Left cardiac atrium (tissue), 4 donors: Measurements from ENCODE around the gene CPSF4. TPM values are rescaled to one million over a fixed set of nuclear protein-coding genes. Genes with fewer than 3 reads are reported as not detected.
A peak's percentile ranks its signal among the peaks of the same experiment; 100 is the strongest.

Source experiments
- ATAC-seq, 2 donors: fragments of 200-7000 bp; cut with Tn5 transposase; one replicate each; pipeline ENCODE4 v1.9.1; 2020; ENCODE audit warnings: mild to moderate bottlenecking in 2 of 2, moderate library complexity in 2 of 2
- DNase-seq: peaks from one replicate; pipeline ENCODE4 v3.0.0-alpha.2; 2020
- intact Hi-C, 2 donors: fragments of 100-400 bp; cut with DNase I; formaldehyde crosslinking; loops; one replicate each; pipeline versions ENCODE4 v1.14.1 to v1.15.1; 2022 to 2023
- total RNA-seq, 2 donors: library from RNA; stranded (reverse); fragmentation: NEBNext Ultra II Directional; extraction: Animal tissue kit (Norgen Biotek cat#: 25700); gene quantifications; one replicate each; pipeline ENCODE4 v1.2.1, GENCODE V29; 2021
- donor health status: DM: no; HTN: yes; CAD: no.
- donor health status: DM: no; HTN: yes; CAD: no; lungs with severe emphysema.
- donor health status: DM: yes; HTN: yes; CAD: no.
- donor health status: Dilated cardiomyopathy.

Gene CPSF4
- total RNA-seq, 2 donors from 2014 or later, result 18.2 to 18.8 TPM

DNA sequence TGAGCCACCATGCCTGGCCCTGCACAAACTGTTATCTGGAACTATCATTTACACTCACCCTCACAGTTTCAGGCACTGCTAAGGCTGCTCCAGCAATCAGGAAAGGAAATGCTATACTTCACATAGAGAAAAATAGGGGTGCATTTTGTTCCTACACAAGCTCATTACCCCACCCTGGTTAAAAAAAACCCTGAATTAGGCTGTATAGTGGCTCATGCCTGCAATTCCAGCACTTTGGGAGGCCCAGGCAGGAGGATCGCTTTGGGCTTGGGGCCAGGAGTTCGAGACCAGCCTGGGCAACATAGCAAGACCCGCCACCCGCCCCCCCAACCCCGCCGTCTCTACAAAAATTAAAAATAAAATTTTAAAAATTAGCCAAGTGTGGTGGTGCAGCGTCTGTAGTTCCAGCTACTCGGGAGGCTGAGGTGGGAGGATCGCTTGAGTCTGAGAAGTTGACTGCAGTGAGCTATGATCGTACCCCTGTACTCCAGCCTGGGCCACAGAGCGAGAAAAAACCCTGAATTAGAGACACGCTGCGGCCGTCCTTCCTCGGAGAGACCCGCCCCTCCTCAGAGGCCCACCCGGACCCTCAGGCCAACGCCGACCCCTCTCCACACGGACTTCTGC lies 684 bp upstream of the CPSF4 start:
- no peak for DNase-seq
- intact Hi-C loops, result no loop called here

DNA sequence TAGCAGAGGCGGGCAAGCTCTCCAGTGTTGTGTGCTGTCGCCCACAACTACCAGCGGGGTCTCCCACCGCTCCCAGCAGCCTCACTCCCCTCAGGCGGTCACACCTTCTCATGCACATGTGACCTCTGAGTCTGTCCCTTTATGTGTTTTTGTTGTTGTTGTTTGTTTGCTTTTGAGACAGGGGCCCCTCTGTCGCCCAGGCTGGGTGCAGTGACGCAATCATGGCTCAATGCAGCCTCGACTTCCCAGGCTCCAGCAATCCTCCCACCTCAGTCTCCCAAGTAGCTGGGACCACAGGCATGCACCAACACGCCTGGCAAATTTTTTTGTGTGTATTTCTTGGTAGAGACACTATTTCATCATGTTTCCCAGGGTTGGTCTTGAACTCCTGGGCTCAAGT lies 1.5 kb downstream of the CPSF4 start:
- no peak for DNase-seq
- intact Hi-C loops, result no loop called here

More for the DNA sequence above, 684 bp upstream of the CPSF4 start:
- ATAC-seq, result peak; percentile 10 to 19

DNA sequence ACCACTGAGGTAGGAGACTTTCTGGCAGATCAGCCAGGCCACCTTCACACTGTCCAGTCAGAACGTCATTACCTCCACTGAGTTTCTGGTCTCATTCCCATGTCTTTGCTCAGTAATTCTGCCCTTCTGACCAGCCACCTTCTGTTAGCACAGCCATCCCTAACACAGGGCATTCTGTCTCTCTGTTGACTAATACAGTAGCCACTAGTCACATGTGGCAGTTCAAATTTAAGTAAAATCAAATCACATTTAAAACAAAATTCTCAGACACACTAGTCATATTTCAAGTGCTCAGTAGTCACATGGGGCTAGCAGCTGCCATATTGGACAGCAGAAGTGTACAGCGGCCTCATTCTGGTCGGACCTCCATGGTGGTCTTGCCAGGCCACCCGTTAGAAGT lies 7.4 kb downstream of the CPSF4 start:
- DNase-seq, result no peak
- no peak for ATAC-seq
- intact Hi-C loops, result no loop called here

More for the DNA sequence above, 1.5 kb downstream of the CPSF4 start:
- no peak for ATAC-seq

DNA sequence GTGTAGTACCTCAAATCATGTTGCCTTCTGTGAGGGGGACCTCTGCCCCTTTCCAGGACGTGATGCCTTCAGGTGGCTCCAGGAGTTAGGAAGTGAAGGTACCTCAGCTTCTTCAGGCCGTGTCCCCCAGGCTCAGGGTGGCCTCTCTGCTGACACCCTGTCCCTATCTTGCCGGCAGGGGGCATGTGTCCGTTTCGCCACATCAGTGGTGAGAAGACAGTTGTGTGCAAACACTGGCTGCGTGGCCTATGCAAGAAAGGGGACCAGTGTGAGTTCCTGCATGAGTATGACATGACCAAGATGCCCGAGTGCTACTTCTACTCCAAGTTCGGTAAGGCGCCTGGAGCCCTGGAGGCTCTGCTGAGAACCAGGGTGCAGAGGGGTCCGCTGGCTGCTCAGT lies 9.2 kb downstream of the CPSF4 start:
- ATAC-seq (no peak), DNase-seq (no peak)
- intact Hi-C loops, result no loop called here

DNA sequence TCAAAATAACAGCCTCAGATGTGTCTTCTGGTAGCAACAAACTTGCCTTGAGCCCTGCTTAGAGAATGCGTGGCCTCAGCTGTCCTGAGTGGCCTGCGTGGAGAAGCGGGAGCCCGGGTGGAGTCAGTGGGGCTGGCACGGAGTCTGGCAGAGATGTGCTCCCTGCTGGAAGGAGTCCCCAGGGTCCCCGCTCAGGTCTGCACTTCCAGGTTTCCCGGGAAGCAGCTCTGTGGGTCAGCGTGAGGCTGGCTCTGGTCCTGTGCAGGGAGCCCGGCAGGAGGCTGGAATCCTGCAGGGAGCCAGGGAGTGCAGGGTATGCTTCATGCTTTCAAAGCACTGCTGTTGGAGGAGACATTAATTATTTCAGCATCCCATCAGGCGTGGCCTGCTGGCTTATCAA lies 10.1 kb downstream of the CPSF4 start:
- intact Hi-C loops, result no loop called here
- ATAC-seq, result no peak
- DNase-seq, result no peak

DNA sequence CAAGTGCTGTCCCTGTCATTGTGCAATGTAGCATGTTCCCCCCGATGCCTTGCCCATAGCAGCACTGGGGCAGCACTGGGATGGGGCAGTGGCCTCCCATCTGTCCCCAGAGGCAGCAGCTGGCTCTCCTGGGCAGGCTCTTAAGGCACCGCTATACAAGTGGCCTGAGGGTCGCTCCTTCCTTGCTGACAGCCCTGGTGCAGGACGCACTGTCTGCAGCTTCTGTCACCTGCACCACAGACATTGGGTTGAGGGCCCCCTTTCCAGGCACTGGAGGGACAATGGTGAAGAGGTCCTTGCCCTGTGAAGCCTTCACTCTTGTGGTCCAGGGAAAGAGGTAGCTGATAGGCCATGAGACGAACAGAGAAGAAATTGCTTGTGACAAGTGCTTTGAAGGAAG lies 10.6 kb downstream of the CPSF4 start:
- intact Hi-C loops, result no loop called here
- DNase-seq (no peak), ATAC-seq (no peak)

DNA sequence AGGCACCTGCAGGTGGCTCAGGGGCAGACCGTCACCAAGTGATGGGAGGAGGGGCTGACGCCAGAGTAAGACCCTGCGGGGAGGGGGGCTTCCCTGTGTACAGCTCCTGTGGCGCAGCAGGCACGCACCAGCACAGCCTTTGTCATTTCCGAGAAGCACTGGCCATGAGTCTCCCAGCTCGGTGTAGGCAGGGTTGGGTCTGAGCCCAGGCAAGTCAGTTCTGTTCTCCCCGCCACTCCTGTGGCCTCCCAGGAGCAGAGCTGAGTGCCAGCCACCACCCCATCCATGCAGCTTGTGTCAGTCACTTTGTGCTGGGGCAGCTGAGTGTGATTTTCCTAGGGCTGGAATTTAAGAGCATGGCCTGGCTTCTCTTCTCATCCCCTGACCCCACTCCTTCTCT lies 13.2 kb downstream of the CPSF4 start:
- intact Hi-C loops, result no loop called here
- DNase-seq (no peak), ATAC-seq (peak in 1 of 2 donors; percentile 41)

DNA sequence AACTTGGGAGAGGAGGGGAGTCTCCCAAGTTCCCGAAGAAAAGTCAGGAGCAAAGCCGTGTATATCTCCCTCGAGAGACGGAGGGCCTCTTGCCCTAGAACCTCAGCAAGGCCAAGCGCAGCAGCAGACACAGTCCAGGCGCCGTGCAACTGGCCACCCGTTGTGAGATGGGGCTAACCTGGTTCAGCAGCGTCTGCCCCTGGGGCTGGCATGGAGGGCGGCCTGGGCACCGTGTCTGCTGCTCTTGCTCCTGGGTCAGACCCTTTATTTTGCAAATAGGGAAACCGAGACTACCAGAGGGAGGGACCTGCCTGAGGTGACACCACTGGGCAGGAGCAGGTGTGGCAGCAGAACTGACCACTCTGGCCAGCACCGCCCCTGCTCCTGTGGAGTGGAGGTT lies 13.8 kb downstream of the CPSF4 start:
- intact Hi-C loops, result no loop called here
- ATAC-seq (peak in 1 of 2 donors; percentile 13), DNase-seq (no peak)

DNA sequence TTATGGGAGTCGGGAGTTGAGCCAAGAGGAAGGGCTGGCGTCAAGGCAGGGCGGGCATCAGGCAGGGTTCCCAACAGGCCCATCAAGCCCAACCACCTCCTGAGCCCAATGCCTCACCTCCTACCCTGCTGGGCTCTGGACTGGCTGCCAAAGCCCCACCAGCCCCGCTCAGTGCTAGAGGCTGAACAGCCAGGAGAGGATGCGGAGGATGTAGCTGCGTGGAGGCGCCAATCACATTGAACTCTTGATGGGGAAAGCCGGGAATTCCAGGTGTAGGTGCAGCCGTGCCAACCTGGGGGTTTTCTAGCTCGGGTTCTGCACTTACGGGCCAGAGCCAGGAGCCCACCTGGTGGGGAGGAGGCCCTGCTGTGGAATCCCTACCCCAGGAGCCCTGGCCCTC lies 14.4 kb downstream of the CPSF4 start:
- intact Hi-C loops, result no loop called here
- DNase-seq (no peak), ATAC-seq (peak; percentile 10 to 34)

DNA sequence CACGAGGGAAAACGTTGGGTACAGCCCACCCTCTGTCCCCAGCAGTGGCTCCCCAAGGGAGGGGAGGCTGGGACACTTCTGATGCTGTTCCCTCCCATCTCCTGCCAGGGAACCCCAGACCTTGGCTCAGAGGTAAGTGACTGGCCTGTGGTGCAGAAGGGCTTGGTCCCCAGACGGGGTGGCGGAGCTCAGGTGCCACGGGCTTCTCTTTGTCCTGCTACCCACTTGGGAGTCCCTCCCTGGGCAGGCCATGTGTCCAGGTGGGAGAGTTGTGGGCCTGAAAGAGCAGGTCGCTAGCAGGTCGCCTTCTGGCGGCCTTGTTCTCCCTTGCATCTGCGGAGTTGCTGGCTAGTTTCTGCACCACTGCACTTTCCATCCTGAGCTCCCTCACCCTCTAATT lies 17.1 kb downstream of the CPSF4 start:
- no peak for DNase-seq
- no peak for ATAC-seq
- intact Hi-C loops, result no loop called here

DNA sequence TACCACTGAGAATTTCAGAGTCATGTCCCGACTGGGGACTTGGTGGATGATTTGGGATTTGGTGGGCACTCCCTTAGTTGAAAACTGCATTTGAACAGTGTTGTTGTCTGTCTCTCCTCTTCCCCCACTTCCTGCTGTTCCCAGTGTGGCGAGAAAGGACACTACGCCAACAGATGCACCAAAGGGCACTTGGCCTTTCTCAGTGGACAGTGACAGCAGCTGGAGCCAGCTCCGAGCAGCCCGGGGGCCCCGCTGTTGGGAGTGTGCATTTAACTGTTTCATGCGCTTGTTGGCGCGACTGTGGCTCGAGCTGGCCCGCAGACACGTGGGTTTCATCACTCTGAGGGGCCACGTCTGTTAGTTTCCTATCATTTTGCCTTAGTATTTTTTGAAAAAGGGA lies 17.5 kb downstream of the CPSF4 start:
- no peak for ATAC-seq

DNA sequence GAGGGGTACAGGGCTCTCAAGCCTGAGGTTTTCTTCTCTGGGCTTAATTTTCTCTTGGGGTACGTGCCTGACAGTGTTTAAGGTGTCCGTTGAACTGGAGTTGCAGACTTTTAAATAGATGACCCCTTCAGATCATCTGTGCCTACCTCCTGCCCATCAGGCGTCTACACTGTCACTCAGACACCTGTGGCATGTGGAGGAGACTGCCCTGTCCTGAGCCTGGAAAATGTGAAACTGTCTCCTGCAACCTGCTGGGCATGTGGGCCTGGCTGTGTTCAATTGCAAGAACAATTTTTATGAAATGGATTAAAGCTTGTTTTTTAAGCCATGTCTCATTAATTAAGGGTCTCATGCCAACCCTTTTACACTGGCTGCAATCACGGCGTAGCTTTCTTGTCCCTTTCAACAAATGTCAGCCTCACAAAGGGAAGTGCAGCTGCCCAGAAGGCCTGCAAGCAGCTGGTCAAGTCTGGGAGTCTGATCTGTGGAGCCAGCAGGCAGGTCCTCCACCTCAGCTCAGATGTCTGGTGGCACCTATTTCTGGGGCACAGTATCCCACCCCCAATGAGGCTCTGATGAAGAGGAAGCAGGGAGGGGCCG lies 18.4 kb downstream of the CPSF4 start:
- intact Hi-C loops, result no loop called here
- no peak for DNase-seq
- ATAC-seq, result no peak

More for the DNA sequence above, 17.5 kb downstream of the CPSF4 start:
- intact Hi-C loops, result no loop called here
- no peak for DNase-seq

DNA sequence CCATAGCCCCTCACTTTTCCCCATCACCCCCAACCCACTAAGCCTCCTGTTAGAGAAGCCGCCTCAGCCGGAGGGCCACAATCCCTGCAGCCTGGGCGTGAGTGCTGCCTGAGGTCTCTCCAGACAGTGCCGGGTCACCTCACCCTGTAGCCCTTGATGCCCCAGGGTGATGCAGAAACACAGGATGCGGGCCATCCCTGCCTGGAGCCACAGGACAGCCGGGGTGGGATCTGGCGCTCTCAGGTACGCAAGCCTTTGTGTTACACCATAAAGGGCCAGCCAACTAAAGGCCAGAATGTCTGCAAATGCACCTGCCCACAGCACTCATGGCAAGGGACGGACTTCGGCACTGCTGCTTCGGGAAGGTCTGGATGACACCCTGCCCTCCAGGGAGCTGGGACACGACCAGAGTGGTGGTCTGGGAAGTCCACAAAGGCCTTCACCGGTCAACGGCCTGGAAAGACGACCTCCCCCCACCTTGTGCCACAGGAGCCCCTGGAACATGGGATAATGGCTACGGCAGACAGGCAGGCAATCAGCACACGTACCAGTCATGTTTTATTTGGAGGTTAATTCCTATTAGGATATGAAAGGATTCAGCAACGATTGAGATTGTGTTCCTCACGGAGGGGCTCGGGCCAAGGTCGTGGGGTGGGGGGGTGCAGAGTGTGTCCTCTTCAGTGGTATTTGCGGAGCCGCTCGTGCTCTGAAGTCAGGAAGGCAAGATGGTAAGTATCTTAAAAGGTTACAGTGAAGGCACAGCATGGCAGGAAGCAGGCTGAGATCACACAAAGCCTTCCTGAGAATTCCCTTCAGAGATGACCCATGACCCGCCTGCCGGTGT lies 19.1 kb downstream of the CPSF4 start:
- ATAC-seq (no peak), DNase-seq (no peak)
- intact Hi-C loops, result no loop called here

DNA sequence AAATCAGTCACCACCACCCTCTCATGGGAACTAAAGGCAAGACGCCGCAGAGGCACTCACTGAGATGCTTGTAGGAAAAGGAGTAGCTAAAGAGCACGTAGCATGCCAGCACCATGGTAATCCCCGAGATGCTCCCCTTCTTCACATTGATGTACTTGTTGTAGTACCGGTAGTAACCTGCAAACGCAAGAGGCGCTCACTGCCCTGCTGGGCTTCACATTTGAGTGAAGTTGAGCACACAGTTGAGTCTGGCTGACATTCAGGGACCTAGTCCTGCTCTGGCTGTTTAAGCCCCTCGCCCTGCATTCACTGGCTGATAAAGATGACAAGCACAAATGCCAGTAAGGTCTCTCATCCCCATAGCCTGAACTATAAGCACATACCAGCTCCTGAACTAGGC lies 20.3 kb downstream of the CPSF4 start:
- intact Hi-C loops, result no loop called here

DNA sequence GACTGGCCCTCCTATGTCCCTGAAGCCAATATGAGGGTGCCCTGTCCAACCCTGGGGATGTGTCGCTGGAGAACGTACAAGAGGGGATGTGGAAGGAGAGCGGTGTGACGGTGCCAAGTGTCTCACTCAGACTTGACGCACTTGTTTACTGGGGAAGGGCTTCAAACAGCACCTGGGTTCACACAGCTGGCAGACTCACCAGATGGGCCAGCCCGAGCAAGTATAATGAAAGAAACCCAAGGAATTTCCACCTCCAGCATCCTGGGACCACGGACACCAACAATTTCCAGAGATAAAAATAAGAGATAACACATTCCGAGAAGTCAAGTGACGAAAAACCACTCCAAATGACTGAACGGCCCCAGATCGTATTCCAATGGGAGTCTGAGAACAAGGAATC lies 21.9 kb downstream of the CPSF4 start:
- ATAC-seq (no peak), DNase-seq (no peak)
- intact Hi-C loops, result no loop called here

More for the DNA sequence above, 20.3 kb downstream of the CPSF4 start:
- DNase-seq, result peak; percentile 21
- no peak for ATAC-seq

DNA sequence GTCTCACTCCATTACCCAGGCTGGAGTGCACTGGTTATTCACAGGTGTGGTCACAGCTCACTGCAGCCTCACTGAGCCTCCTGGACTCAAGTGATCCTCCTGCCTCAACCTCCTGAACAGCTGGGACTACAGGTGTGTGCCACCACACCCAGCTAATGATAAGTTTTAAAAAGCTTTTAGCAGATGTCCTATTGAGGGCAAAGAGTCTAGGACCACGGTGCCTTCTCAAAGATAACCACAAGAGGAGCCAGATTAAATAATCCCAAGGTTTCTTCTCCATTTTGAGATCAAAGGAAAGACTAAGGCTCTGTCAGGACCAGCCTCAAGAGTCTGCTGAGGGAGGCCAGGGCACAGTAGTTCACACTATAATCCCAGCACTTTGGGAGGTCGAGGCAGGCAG lies 22.5 kb downstream of the CPSF4 start:
- intact Hi-C loops, result no loop called here
- DNase-seq (no peak), ATAC-seq (no peak)

DNA sequence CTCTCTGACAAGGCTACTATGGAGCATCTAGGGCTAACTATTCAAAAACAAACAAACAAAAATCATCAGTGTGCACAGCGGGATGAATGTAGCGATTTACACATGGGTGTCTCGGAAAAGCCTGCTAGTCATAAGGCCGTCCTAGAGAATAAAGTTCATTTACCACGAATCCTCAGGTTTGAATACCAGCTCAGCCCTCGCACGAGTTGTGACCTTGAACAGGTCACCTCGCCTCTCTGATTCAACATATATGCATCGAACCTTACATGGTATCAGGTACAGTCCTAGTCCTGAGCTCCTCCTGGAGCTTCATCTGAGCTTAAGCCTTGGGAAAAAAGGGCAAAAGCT lies 26.7 kb downstream of the CPSF4 start:
- DNase-seq, result peak; percentile 4
- intact Hi-C loops, result no loop called here
- ATAC-seq, result peak; percentile 2 to 11

DNA sequence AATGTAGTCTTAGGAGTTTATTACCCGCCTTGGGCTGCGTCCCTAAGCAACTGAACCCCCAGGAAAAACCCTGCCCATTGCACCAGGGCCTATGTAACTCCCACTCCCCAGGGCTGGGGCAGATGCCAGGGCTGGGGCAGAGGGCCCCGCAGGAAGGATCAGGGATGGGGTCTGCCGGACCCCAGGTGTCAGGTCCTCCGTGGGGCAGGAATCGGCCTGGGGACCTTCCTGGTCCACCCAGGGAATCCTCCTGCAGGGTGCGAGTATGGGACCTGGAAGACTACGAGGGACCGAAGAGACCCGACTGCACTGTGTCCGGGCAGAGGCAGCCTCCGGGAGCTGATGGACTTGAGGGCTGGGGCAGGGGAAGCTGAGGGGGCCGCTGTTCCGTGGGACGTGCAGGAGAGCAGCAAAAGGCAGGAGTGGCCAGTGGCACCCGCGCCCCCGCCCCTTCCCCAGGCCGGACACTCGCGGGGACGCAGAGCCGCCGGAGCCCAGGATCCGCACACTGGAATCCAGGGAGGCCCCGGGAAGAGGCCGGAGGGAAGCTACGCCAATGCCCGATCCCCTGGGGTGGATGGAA lies 29.7 kb downstream of the CPSF4 start:
- DNase-seq (peak; percentile 20), ATAC-seq (no peak)
- intact Hi-C loops, result no loop called here

DNA sequence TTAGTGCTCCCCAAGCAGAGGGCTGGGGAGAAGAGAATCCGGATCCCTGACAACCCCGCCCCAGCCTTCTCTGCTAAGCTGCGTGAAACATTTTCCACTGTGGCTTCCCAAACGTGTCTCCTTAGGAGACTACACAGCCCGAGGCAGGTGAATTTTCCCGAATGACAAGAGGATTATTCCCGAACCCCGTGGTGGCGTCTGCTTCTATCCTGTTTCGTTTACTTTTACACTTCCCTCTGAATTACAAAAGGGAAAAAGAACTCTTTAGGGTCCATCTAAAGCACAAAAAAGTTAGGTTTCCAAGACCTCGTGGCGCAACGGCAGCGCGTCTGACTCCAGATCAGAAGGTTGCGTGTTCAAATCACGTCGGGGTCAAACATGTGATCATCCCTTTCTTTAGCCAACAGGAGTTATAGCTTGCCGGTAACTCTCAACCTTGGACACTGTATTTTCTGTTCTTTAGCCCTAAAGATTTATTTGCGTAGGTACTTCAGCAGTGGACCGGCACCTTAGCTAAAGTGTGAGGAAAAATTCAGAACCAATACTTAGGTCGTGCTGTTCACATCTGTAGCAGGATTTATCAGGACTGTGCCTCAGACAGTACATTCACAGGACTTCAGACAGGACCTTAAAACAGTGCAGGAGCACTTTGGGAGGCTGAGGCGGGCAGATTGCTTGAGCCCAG lies 30.8 kb downstream of the CPSF4 start:
- ATAC-seq, result no peak
- intact Hi-C loops, result no loop called here
- DNase-seq, result peak; percentile 13
